Activated CD8-positive, alpha-beta memory T cell treated with anti-CD3 and anti-CD28 coated beads, Interleukin-2, amount 50 U/mL, for 1 hour (primary cell): ENCODE results near the gene INSC.

ENCODE experiments used
- DNase-seq: peaks from one replicate; pipeline ENCODE4 v3.0.0-alpha.2; 2020; ENCODE audit errors: extremely low read depth

INSC gene

DNA sequence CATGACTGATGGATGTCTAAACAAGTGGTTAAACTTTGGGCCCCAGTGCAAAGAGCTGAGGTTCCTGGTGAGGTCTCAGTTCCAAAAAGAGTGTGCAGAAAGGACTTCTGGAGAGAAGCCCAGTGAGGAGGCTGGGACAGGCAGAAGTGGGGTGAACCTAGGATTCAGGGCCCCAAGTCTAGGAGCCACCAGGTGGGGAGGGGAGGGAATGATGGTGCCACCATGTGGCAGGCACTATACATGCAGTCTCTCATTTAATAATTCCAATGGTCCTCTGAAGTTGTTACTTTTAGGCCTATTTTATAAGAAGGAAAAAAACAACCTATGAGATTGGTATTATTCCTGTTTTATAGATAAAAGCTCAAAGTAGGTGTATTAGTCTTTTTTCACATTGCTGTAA is 102.0 kb downstream of the INSC start:
- DNase-seq, result no peak

DNA sequence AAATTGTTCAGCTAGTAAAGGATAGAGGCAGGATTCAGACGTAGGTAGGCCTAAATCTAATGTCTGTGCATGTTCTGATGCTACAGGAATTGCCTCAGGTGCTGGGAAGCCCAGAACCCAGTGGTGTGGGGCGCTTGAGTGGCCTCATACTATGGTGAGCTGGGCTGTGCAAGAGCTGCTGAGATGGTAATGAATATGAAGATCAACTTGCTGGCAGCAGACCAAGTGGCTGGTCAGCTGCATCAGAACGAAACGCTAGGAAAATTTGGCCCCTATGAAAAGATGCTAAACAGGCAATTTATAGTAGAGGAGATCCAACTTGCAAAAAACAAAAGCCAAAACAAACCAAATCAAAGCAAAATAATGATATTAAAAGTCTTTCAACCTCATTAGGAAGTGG is 102.7 kb downstream of the INSC start:
- no peak for DNase-seq

DNA sequence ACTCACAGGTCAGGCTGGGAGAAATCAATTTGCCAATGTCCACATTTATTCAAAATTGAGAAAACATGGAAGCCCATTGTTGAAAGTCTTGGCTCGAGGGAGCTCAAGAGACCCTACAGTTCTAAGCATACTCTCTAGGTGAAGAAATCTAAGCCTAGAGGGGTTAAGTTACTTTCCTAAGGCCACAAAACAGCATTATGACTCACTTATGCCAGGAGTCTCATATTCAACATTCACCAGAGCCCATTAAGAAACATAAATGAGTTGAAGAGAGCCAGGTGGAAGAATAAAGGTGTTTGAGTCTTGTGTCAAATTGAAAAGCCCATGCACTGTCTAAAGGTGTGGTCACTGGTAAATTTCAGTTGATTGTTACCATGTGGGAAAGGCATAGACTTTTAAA is 108.1 kb downstream of the INSC start:
- DNase-seq, result no peak

DNA sequence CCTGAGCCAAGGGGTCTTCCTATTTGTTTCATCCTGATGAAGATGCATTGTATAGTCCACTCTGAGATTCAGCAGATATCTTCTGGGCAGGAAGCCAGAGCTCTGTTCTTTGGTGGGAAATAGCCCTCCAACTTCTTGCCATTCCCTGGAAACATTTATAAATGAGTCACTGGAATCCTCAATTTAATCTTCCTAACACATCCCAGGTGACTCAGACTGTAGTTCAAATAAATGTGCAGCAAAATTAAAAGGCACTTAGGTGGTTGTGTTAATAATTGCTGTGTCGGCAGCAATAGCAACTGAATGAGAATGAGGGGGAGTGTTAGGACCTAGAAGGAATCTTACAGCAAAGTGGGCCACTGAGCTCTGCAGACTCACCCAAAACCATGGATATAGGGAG is 108.6 kb downstream of the INSC start:
- no peak for DNase-seq

DNA sequence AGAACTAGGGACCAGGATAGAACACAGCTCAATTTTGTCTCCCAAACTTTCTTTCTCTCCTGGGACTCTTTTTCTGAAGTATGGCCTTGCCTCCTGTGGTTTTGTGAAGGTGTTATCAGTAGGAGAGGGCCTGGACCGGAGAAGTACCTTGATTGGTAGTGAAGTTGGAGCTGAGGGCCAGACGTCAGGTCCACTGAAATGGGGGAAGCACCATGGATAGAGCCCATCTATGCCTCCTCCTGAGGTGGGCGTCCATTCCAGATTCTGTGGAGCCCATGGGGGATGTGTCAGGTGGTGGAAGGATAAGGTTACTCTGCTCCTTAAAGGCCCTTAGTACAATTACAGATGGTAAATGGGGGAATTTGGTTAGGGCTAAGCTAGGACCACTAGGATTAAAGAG is 109.7 kb downstream of the INSC start:
- DNase-seq, result no peak

DNA sequence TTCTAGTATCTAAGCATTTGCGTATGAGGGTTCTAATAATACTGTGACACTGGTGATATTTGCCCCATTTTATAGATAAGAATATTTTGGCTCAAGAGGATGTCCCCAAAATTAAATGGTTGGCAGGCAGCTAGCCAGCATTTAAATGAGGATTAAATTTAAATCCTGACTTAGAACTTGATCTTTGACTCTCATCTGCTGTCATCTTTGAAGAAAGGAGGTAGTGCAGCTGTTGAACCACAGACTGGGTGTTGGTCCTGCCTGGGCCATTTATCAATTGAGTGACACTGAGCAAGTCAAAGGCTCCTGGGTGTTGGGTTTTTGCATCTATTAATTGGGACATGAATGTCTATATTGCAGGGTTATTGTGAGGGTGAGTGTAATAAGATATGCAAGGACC is 112.3 kb downstream of the INSC start:
- no peak for DNase-seq

DNA sequence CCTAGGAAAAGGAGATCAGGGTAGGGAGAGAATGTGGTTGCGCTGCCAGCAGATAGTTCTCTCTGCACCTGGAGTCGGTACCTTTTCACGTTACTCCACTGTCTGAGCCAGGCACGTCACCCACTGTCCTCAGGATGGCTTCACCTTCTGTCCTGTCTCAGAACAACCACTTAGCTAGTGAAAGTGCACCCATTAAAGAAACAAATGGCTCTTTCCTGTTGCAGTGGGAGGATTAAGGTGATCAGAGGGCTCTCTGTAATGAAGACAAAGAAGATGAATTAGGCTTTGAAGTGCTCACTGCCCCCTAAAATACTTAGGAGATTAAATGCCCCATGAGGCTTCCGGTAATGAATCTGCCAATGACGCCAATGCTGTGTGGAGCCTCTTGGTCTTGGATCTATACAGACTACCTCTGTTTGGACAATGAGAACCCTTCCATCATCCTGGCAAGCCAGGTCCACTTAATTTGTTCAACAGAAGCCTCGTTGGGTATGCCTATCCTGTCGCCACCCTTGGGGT is 113.7 kb downstream of the INSC start:
- no peak for DNase-seq

DNA sequence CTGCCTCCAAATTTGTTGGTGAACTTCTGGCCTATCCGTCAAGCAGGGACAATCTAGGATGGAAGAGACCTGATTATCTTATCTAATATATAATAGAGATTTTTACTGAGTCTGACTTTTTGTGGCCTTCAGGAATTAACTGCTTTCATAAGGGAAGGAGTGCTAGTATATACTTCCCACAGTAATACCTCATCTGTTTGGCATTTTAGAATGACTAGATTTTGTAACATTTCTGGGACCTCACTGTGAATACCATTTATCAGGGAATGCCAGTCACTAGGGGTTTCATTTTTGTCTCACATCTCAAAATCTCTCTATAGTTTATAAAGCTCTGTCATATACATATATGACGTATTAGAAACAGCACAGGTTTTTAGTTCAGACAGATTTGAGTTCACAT is 114.3 kb downstream of the INSC start:
- no peak for DNase-seq

DNA sequence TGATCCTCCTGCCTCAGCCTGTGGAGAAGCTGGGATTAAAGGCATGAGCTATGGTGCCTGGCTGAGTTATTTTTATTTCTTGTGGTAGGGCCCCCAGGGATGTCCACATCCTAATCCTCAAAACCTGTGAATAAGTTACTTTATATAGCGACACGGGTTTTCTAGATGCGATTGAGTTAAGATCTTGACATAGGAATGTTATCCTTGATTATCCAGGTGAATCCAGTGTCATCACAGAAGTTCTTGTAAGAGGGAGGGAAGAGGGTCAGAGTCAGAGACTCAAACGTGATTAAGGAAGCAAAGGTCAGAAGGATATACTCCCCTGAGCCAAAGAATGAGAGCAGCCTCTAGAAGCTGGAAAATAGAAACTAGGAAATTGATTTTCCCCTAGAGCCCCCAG is 117.8 kb downstream of the INSC start:
- no peak for DNase-seq

DNA sequence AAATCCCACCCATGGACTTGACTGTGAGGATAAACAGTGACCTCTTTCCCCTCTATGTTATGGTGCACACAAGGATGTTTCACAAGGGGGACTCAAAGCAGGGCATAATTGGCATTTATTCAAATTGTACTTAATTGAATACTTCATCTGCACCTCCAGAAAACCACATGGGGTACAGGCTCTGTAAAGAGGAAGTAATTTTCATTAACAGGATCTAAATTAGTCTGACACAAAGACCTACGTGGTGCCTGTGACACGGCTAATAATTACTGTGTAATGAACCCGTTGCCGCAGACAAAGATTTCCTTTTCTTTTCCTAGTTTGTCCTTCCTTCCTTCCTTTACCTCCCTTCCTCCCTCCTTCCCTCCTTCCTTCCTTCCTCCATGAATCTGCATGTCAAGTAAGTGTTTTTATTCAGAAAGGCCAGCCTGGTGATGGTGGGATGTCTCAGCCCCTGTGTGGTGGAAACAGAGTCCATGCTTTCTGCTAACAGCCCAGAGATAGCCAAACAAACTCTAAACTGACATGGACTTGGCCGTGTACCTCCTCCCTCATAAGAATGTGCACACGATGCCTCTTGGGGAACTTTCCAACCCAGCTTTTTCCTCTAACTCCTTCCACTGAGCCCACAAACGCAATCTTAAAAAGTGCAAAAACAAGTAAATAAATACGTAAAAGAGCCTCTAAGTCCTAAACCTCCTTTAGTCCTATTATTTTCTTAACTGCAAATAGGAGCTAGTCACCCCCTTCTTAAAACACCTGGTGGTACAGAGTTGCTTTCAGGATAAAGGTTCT is 118.8 kb downstream of the INSC start:
- DNase-seq, result no peak

DNA sequence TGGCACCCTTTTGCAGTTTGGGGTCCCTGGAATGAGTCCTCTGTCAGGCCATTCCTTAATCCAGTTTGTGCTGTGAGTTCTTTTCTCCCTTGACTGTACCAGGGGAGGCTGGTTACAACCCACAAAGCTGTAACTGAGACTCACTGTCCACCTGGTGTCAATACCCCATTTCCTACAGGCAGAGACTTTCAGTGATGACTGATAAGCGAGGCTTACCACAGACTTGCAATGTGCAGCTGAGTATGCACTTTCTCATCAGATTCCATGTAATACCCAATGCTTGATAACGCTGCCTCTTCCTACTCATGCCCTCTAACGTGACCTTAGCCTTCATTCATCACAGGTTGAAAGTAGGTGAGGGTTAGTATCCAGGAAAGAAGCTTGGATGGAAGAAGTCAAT is 120.1 kb downstream of the INSC start:
- DNase-seq, result no peak

DNA sequence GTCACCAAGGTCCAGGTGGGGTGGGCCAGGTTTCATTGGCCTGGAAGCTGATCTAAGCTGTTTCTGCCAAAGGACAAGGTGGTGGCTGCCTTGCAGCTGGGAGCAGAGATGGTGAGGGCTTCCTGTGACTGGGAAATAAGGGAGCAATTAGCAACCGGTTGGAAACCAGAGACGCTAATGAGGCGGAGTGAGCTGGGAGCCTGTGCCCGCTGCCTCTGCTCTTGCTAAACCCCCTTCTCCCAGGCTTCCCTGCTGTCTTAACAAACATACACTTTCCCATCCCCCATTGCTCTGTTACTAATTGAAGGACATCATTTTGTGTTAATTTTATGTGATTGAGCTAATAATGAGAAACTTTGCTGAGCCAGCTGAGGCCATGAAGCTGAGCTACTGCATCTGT is 121.8 kb downstream of the INSC start:
- DNase-seq, result no peak

DNA sequence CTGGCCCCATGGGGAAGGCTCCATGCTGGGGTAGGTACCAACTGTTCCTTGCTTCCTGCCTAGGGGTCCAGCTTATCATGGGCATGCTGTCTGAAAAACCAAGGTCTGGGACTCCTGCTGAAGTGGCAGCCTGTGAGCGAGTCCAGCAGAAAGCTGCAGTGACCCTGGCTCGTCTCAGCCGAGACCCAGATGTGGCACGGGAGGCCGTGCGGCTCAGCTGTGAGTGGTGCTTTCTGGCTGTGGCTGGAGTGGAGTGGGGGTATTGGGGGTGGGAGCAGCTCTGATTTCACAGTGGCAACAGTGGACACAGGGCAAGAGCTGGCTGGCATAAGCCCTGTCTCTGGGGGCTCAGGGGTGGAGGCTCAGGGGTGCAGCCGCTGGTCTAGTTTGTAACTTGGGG is 124.1 kb downstream of the INSC start:
- DNase-seq, result no peak

DNA sequence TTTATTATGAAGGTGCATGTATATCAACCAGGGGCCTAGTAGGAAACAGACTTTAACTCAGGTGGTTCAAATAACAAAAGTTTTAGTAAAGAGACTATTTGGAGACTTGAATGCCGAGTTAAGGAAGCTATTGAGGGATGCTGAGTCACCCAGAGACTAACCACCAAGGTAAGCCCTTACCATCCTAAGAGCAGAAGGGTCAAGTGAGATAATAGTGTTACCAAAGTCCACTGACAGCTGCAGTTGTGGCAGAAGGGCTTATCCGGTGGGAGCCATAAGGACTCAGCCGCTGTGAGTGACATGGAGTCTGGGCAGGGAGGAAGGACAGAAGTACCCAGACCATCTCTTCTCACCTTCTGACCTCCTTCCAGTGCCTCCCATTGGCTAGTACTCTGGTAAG is 134.0 kb downstream of the INSC start:
- no peak for DNase-seq

DNA sequence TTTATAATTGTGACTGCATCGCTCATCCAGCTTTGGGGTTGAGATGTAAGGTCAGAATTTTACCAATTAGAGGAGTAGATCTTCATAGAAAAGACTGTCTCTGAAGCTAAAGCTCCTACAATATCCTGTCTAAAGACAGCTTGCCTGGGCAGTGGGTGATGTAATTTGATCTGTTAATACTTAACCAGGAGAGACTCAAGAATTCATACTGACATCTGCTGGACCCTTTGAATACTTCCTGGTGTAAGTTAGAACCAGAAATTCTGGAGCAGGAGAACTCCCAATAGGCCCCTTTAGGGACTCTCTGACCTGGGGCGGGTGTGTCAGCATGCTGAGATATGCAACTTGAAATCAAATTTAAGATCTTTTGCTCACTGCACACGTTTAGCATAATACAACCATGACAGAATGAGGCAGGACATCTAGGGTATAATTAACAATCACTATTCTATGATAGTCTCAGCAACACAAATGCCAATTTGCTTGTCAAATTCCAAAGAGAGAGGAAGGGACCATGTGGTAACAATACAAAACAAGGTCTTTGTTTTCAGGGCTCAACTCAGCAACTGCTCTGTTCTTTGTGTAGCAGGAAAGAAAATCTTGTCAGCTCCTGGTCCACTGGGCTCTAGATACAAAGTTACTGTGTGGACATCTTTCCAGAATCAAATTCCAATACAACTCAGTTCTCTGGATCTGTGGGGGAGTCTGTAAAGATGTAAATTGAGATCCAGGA is 143.9 kb downstream of the INSC start:
- no peak for DNase-seq

DNA sequence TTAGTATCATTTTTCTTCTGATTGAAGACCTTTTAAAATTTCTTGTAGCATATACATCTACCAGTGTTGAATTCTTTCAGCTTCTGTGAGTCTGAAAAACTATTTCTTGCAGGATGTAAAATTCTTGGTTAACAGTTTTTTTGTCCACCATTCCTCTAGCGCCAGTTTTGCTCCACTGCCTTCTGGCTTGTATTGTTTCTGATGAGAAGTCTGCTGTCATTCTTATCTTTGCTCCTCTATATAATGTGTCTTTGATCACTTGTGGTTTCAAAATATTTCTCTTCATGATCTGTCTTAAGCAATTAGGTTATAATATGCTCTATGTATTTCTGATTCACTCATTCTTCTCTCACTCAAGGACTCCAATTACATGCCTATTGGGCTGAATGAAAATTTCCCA is 152.3 kb downstream of the INSC start:
- no peak for DNase-seq

DNA sequence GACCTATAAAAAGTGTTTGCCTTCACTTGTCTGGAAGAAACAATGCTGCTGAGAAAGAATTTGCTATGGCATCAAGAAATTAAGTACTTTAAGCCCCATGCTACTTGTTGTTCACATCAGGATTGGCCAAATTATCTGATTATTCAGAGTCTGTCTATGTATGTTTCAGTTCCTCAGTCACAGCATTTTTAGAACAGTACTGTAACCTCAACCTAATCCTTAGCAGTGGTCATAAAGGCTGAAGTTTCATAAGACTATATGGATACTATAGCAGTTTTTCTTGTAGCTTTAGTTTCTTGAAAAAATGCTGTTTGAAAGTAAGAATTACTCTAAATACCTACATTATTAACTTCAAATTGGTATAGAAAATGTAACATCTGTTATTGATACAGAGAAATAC is 153.9 kb downstream of the INSC start:
- DNase-seq, result no peak

DNA sequence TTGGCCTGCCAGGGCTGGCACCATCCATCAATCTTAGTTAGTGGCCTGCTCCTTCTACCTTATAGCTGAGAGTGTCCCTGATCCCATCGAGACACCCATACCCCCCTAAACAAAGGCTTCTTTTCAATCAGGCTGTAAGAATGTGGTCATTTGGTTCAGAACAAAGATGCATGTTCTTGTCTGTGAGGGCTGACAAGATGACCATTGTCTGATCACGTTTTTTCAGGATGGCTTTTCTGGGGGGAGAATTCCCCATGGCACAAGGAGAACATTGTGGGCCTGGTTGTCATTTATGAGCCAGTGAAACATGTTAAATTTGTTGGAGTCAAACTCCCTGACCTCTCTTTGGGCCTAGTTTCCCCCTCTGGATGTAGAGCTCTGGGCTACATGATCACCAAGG is 160.4 kb downstream of the INSC start:
- no peak for DNase-seq

DNA sequence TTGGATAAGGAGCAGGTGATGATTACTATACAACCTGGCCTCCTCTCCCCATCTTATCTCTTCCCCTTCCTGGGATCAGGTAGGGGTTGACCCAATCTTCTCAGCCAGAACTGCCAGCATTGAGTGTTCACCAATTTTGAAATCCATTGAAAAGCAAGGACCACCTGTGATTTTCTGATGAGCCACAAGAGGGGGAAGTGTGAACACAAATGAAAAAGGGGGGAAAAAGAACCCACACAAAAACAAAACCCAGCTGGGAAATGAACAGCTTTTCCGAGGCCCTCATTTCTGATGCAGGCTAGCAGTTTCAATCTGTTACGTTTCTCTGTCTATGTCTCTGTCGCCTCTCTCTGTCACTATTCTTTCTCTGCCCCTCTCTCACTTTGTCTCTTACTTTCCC is 161.9 kb downstream of the INSC start:
- DNase-seq, result no peak

DNA sequence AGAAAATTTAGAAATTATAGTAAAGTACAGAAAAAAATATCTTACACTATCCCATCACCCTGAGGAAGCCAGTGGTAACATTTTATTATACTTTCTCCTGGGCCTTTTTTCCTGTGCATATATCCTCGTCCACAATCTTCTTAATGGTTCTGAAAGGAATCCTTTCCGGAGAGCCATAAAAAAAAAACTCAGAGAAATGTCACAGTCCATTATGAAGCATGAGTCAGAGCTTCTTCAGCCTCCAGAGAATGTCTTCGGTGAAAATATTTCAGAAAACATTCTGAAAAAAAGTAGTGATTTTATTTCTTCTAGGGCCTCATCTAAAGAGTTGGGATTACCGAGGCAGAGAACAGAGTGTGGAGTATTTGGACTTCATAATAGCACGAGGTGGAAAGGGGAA is 163.4 kb downstream of the INSC start:
- DNase-seq, result no peak

DNA sequence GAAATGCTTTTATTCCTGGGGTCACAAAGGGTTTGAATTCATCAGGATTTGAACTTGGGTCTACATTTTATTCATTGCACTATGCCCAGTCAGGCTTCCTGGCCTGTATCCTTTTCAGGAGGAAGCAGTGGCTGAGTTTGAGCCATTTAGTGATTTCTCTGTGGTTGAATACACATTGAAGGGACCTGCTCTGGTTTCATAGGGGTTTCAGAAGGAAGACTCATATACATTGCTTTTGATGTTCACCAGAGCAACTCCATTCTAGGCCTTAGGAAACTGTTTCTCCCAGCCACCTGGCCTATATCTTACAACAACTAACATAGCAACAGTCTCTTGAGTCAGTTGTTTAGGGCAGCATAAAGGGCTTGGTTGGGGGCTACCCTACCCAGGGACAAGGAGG is 165.7 kb downstream of the INSC start:
- no peak for DNase-seq

DNA sequence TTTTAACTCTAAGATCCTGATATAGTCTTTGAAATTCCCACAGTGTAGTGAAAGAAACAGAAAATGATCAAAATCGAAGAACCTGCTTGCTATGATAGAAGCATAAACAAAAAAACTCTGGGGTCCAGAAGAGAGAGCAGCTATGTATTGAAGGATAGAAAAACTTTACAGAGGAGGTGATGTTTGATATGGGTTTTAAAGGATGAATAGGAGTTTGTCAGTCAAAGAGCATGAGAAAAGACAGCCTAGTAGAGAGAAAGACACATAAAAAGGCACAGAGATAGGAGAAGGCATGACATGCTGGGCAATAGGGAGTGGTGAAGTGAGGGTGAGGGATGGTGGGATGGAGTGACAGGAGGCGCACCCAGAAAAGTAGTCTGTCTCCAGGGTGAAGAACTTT is 168.0 kb downstream of the INSC start:
- DNase-seq, result no peak

DNA sequence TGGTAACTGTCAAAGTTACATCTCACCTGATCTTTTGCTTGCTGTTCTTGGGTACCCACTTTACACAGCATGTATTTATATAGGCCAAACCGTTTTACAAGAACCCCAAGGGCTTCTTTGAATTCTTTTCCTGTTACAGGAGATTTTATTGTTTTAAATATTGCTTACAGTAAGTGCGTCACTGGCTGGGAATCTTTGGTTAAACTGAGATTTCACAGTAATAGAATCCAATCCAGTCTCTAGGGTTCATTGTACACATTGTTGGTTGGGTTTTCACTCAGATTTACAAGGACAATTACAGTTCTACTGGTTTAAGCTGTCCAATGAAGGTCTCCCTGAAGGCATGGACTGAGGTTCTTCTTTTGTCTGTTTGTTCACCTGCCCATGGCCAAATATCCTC is 171.7 kb downstream of the INSC start:
- no peak for DNase-seq
